Parathyroid adenoma (tissue), 2 donors: ENCODE results near the gene MGAT5B.

Experiments used
- H2AFZ ChIP-seq: fragments of 300-600 bp; sonication (generic); one replicate; pipeline ENCODE4 v1.7.0; 2017; ENCODE audit warnings: antibody characterized with exemption, mild to moderate bottlenecking
- H3K27ac ChIP-seq: fragments of 300-600 bp; sonication (generic); one replicate; pipeline ENCODE4 v1.7.0; 2017
- H3K27me3 ChIP-seq: fragments of 300-600 bp; sonication (generic); one replicate; pipeline ENCODE4 v1.7.0; 2017; ENCODE audit warnings: low read length; ENCODE audit not compliant: control insufficient read depth, insufficient read depth
- H3K36me3 ChIP-seq: fragments of 300-600 bp; sonication (generic); one replicate; pipeline ENCODE4 v1.7.0; 2017; ENCODE audit warnings: low read length; ENCODE audit not compliant: control insufficient read depth, insufficient read depth
- H3K4me1 ChIP-seq: fragments of 300-600 bp; sonication (generic); one replicate; pipeline ENCODE4 v1.7.0; 2017; ENCODE audit warnings: control low read depth
- H3K4me2 ChIP-seq: fragments of 300-600 bp; sonication (generic); one replicate; pipeline ENCODE4 v1.7.0; 2017; ENCODE audit warnings: low read length
- H3K4me3 ChIP-seq: fragments of 300-600 bp; sonication (generic); one replicate; pipeline ENCODE4 v1.7.0; 2017; ENCODE audit warnings: low read depth, low read length
- H3K79me2 ChIP-seq: fragments of 300-600 bp; sonication (generic); one replicate; pipeline ENCODE4 v1.7.0; 2017; ENCODE audit warnings: control low read depth
- H3K9ac ChIP-seq: fragments of 300-600 bp; sonication (generic); one replicate; pipeline ENCODE4 v1.7.0; 2017; ENCODE audit warnings: mild to moderate bottlenecking
- H3K9me3 ChIP-seq: fragments of 300-600 bp; sonication (generic); one replicate; pipeline ENCODE4 v1.7.0; 2017; ENCODE audit warnings: low read length; ENCODE audit not compliant: control insufficient read depth
- TF ChIP-seq, protein P1 (sequence below): fragments of 300-600 bp; sonication (generic); IDR thresholded peaks from one replicate; pipeline ENCODE4 v1.7.0; 2017; ENCODE audit warnings: antibody characterized with exemption, mild to moderate bottlenecking
- donor health status: primary hyperparathyroidism.

The MGAT5B gene

DNA sequence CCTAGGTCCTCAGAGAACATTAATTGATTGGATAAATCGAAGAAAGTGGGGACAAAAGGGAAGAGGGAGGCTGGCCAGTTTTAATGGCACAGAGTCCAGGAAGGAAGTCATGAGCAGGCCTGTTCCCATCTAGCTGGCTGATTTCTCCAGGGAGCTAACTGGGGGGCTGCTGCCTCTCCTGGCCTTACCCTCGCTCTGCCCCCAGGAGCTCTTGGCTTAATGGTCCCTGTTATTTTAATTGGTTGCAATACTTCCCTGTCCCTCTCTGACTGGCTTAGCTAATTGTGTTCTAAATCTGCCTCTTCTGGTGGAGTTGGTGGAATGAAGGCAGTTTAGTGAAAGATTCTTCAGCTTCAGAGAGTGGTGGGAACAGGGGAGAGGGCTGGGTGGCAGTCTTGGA is 61.4 kb downstream of the MGAT5B start:
- H3K27me3 ChIP-seq, result no peaks in the 10 kb centered on the region
- no peaks in the 10 kb centered on the region for H3K36me3 ChIP-seq
- no peaks in the 10 kb centered on the region for H3K79me2 ChIP-seq
- peaks cover 8% of the 10 kb centered on the region for H3K4me1 ChIP-seq
- no peak overlapping the region for H3K27ac ChIP-seq
- no peaks in the 10 kb centered on the region for H3K9me3 ChIP-seq
- H3K9ac ChIP-seq, result no peak overlapping the region
- H3K4me2 ChIP-seq, result no peak overlapping the region
- TF ChIP-seq, protein P1, sequence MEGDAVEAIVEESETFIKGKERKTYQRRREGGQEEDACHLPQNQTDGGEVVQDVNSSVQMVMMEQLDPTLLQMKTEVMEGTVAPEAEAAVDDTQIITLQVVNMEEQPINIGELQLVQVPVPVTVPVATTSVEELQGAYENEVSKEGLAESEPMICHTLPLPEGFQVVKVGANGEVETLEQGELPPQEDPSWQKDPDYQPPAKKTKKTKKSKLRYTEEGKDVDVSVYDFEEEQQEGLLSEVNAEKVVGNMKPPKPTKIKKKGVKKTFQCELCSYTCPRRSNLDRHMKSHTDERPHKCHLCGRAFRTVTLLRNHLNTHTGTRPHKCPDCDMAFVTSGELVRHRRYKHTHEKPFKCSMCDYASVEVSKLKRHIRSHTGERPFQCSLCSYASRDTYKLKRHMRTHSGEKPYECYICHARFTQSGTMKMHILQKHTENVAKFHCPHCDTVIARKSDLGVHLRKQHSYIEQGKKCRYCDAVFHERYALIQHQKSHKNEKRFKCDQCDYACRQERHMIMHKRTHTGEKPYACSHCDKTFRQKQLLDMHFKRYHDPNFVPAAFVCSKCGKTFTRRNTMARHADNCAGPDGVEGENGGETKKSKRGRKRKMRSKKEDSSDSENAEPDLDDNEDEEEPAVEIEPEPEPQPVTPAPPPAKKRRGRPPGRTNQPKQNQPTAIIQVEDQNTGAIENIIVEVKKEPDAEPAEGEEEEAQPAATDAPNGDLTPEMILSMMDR, result no peak
- H3K4me3 ChIP-seq, result no peak overlapping the region
- H2AFZ ChIP-seq, result no peak overlapping the region

DNA sequence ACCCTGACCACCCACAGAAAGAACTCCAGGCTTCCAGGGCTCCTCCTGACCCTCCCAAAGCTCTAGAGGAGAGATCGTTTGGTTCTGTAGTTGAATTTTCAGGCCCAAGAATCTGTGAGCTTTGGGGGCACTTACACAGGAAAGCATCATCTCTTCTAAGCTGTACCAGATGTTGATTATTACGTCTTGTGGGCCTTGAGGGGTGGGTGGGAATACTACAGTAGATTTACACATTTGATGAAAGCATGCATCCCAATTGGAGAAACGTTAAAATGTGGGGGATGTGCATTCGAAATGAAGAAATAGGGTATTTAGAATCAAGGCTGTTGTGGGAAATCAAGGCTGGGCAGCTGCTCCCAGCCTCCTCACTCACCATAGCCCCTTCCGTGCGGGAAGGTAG is 61.9 kb downstream of the MGAT5B start:
- H3K9me3 ChIP-seq, result no peaks in the 10 kb centered on the region
- peaks cover 8% of the 10 kb centered on the region for H3K4me1 ChIP-seq
- no peak overlapping the region for H3K4me3 ChIP-seq
- H3K36me3 ChIP-seq, result no peaks in the 10 kb centered on the region
- TF ChIP-seq, protein P1, result no peak
- H3K9ac ChIP-seq, result no peak overlapping the region
- H2AFZ ChIP-seq, result no peak overlapping the region
- H3K27me3 ChIP-seq, result no peaks in the 10 kb centered on the region
- H3K79me2 ChIP-seq, result no peaks in the 10 kb centered on the region
- no peak overlapping the region for H3K27ac ChIP-seq
- no peak overlapping the region for H3K4me2 ChIP-seq

DNA sequence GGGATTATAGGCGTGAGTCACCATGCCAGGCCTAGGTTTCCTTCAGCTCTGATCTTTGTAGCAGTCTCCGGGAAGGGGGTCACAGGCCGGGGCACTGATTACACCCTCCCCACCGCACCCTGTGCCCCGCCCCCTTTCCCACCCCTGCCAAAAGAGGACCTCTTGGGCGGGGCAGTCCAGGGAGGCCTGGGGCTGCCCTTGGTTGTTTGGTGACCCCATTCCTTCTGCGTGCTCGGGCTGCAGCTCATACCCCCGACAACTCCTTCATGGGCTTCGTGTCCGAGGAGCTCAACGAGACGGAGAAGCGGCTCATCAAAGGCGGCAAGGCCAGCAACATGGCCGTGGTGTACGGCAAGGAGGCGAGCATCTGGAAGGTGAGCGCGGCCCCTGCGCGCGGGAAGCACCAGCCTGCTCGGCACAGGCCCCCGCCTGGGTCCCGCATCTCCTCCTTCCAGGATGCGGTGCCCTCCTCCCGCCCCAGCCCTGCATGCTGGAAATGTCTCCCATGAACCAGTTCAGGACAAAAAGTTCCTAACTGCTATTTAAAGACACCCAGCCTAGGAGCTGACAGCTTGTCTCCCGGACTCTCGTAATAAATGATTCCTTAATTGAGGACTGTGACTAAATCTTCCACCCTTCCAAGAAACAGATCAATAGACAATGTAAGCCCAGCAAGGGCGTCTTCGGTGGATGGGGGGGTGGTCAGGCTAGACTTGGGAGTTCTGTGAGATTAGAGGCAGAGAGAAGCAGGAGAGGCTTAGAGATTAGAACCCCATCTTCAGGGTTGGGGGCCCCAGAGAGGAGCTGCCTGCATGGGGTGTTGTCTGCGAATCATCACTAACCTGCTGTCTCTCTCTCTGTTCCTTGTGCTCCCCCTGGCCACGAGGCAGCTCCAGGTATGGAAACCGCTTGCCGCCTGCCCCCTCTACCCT is 64.5 kb downstream of the MGAT5B start:
- H3K9me3 ChIP-seq, result no peaks in the 10 kb centered on the region
- no peak overlapping the region for H3K27ac ChIP-seq
- no peaks in the 10 kb centered on the region for H3K36me3 ChIP-seq
- no peaks in the 10 kb centered on the region for H3K27me3 ChIP-seq
- no peak overlapping the region for H3K9ac ChIP-seq
- TF ChIP-seq, protein P1, result no peak
- no peak overlapping the region for H3K4me2 ChIP-seq
- H2AFZ ChIP-seq, result no peak overlapping the region
- H3K79me2 ChIP-seq, result no peaks in the 10 kb centered on the region
- no peak overlapping the region for H3K4me3 ChIP-seq
- H3K4me1 ChIP-seq, result no peaks in the 10 kb centered on the region

DNA sequence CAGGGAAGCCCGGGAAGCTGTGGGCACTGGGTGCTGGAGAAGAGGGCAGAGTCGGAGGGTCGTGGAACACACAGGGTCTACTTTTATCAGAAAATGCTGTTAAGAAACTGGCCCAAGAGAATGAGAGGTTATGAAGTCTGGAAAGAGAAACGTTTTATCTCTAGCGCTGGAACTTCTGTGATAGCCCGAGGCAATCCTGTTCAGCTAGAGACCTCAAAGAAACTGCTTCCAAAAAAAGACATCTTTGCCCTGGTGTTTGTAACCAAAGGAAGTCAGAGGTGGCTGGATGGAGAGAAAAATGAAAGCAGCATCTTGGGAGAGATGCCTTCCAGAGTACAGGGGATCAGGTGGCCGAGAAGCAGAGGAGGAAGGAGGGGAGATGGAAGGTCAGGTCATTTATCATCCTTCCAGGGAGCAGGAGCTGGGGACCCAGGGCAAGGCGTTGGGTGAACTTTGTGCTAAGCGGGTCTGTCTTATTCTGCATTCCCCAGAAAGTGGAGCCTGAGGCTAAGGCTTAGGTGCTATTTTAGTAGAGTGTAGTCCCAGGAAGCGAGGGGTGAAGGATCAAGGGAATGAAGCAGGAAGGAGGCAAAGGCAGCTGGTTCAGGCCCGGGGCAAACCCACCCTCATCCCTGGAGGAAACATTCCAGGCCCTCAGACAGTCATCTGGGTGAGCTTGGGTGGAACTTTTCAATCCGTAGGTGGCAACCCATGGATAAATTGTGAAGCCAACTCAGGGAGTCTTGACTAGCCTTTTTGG is 66.5 kb downstream of the MGAT5B start:
- H3K27ac ChIP-seq, result no peak overlapping the region
- no peaks in the 10 kb centered on the region for H3K4me1 ChIP-seq
- TF ChIP-seq, protein P1, result no peak
- no peak overlapping the region for H2AFZ ChIP-seq
- no peaks in the 10 kb centered on the region for H3K27me3 ChIP-seq
- no peaks in the 10 kb centered on the region for H3K9me3 ChIP-seq
- no peak overlapping the region for H3K9ac ChIP-seq
- H3K79me2 ChIP-seq, result no peaks in the 10 kb centered on the region
- H3K36me3 ChIP-seq, result no peaks in the 10 kb centered on the region
- H3K4me3 ChIP-seq, result no peak overlapping the region
- H3K4me2 ChIP-seq, result no peak overlapping the region
